Forelimb muscle (tissue), 1 donor: ENCODE measurements around the gene TBX4. TPM values are rescaled to one million over a fixed set of nuclear protein-coding genes. Genes with fewer than 3 reads are reported as not detected.
"Not testable (repeated sequence)": the region's sequence is repeated elsewhere in the genome, so short reads cannot be mapped to it uniquely, and the experiment has no call there.

ENCODE experiments used
- DNase-seq: peaks from one replicate; pipeline ENCODE4 v3.0.0-alpha.2; 2013; ENCODE audit warnings: low read depth
- polyA plus RNA-seq: library from polyadenylated mRNA; unstranded; fragments of 120-200 nt; gene quantifications from one replicate; pipeline ENCODE4 v1.2.1, GENCODE V29; 2013; ENCODE audit not compliant: insufficient read length

Gene TBX4
- polyA plus RNA-seq, 1 donor, result 7.7 TPM

- DNase-seq, result no peak
Measured at GRCh38 chr17:61498042-61498994, 46.1 kb downstream of the TBX4 start.

GRCh38 chr17:61499632-61500031 is 47.4 kb downstream of the TBX4 start:
- no peak for DNase-seq

GRCh38 chr17:61500287-61500686 is 48.1 kb downstream of the TBX4 start:
- no peak for DNase-seq

- DNase-seq, result no peak
Measured at GRCh38 chr17:61502292-61502691, 50.1 kb downstream of the TBX4 start.

- no peak for DNase-seq
Measured at GRCh38 chr17:61503961-61504360, 51.7 kb downstream of the TBX4 start.

- no peak for DNase-seq
Measured at GRCh38 chr17:61504697-61505096, 52.5 kb downstream of the TBX4 start.

GRCh38 chr17:61505846-61506627 is 53.8 kb downstream of the TBX4 start:
- DNase-seq, result no peak

- DNase-seq, result no peak
Measured at GRCh38 chr17:61507383-61508066, 55.3 kb downstream of the TBX4 start.

- no peak for DNase-seq
Measured at GRCh38 chr17:61508912-61509311, 56.7 kb downstream of the TBX4 start.

- not testable (repeated sequence) for DNase-seq
Measured at GRCh38 chr17:61509454-61509853, 57.2 kb downstream of the TBX4 start.

GRCh38 chr17:61510237-61510636 is 58.0 kb downstream of the TBX4 start:
- DNase-seq, result no peak

GRCh38 chr17:61510991-61511390 is 58.8 kb downstream of the TBX4 start:
- no peak for DNase-seq

- no peak for DNase-seq
Measured at GRCh38 chr17:61511480-61512182, 59.4 kb downstream of the TBX4 start.

GRCh38 chr17:61514491-61514890 is 62.3 kb downstream of the TBX4 start:
- DNase-seq, result no peak

GRCh38 chr17:61517265-61517664 is 65.0 kb downstream of the TBX4 start:
- no peak for DNase-seq

- DNase-seq, result no peak
Measured at GRCh38 chr17:61517843-61518606, 65.8 kb downstream of the TBX4 start.

- no peak for DNase-seq
Measured at GRCh38 chr17:61519139-61519538, 66.9 kb downstream of the TBX4 start.

- no peak for DNase-seq
Measured at GRCh38 chr17:61519754-61520440, 67.7 kb downstream of the TBX4 start.

- no peak for DNase-seq
Measured at GRCh38 chr17:61520897-61521296, 68.7 kb downstream of the TBX4 start.

GRCh38 chr17:61522088-61522487 is 69.9 kb downstream of the TBX4 start:
- DNase-seq, result no peak
